ENCODE results near the gene HDAC7.

The HDAC7 gene

GRCh38 chr12:47794679-47795078 is 25.0 kb downstream of the HDAC7 start:
- CTCF ChIA-PET = no interaction called here
- TF ChIP-seq PKNOX1 (IDR thresholded peaks at IDR 0.05) = no peak
- no peak for TF ChIP-seq NFRKB (IDR thresholded peaks at IDR 0.05)
- no peak for TF ChIP-seq SUZ12 (IDR thresholded peaks at IDR 0.05)
- TF ChIP-seq ELF4 (IDR thresholded peaks at IDR 0.05) = no peak
- no peak for TF ChIP-seq HDGF (IDR thresholded peaks at IDR 0.05; ENCODE audit: borderline replicate concordance)
- TF ChIP-seq FOXA1 (IDR thresholded peaks at IDR 0.05) = no peak
- no peak for TF ChIP-seq BHLHE40 (IDR thresholded peaks at IDR 0.05; ENCODE audit: borderline replicate concordance)
- TF ChIP-seq TARDBP (IDR thresholded peaks at IDR 0.05) = no peak
- TF ChIP-seq FOXK2 (IDR thresholded peaks at IDR 0.05) = no peak
- TF ChIP-seq LEF1 (IDR thresholded peaks at IDR 0.05; ENCODE audit: borderline replicate concordance) = no peak
- TF ChIP-seq FOXM1 (IDR thresholded peaks at IDR 0.05; ENCODE audit: borderline replicate concordance) = no peak
- POLR2A ChIA-PET = no interaction called here
- DNase-seq (ENCODE audit: extremely low spot score) = no peak

GRCh38 chr12:47793015-47793681 is 26.6 kb downstream of the HDAC7 start:
- POLR2A ChIA-PET = no interaction called here
- CTCF ChIA-PET = interaction anchor here (1.1 to 1.2 kb wide), 2 partner anchors 15 to 45 kb away, joined by 3 to 4 read pairs; no protein-coding TSS in a partner anchor
- no peak for TF ChIP-seq L3MBTL2 (conservative IDR thresholded peaks at IDR 0.05)
- no peak for TF ChIP-seq ARNT (IDR thresholded peaks at IDR 0.05)
- TF ChIP-seq FOXM1 (IDR thresholded peaks at IDR 0.05; ENCODE audit: borderline replicate concordance) = no peak
- no peak for TF ChIP-seq HDGF (IDR thresholded peaks at IDR 0.05; ENCODE audit: borderline replicate concordance)
- no peak for TF ChIP-seq BHLHE40 (IDR thresholded peaks at IDR 0.05; ENCODE audit: borderline replicate concordance)
- TF ChIP-seq SUZ12 (IDR thresholded peaks at IDR 0.05) = no peak
- TF ChIP-seq FOXK2 (IDR thresholded peaks at IDR 0.05) = no peak
- TF ChIP-seq ELF4 (IDR thresholded peaks at IDR 0.05) = no peak
- TF ChIP-seq LEF1 (IDR thresholded peaks at IDR 0.05; ENCODE audit: borderline replicate concordance) = no peak
- no peak for TF ChIP-seq SP1 (IDR thresholded peaks at IDR 0.05)
- DNase-seq (ENCODE audit: extremely low spot score) = no peak

- CTCF ChIA-PET = interaction anchor here (1.2 kb wide), 1 partner anchor 13 kb away, joined by 3 read pairs; no protein-coding TSS in a partner anchor
- TF ChIP-seq CTBP1 (IDR thresholded peaks at IDR 0.05; ENCODE audit: borderline replicate concordance) (no peak), SP1 (IDR thresholded peaks at IDR 0.05) (no peak)
- DNase-seq (ENCODE audit: extremely low spot score) = no peak
- POLR2A ChIA-PET = no interaction called here
Observed at GRCh38 chr12:47791874-47792273, 27.8 kb downstream of the HDAC7 start.

GRCh38 chr12:47791351-47791746 is 28.4 kb downstream of the HDAC7 start:
- DNase-seq (ENCODE audit: extremely low spot score) = no peak
- ChIA-PET CTCF (interaction anchor here (3.7 kb wide), 1 partner anchor 47 kb away, joined by 27 read pairs; no protein-coding TSS in a partner anchor), POLR2A (no interaction called here)
- no peak for TF ChIP-seq ZNF384 (IDR thresholded peaks at IDR 0.05)
- no peak for TF ChIP-seq ARNT (IDR thresholded peaks at IDR 0.05)
- no peak for TF ChIP-seq TARDBP (IDR thresholded peaks at IDR 0.05)
- no peak for TF ChIP-seq ELF4 (IDR thresholded peaks at IDR 0.05)
- TF ChIP-seq PKNOX1 (IDR thresholded peaks at IDR 0.05) = no peak
- no peak for TF ChIP-seq CTBP1 (IDR thresholded peaks at IDR 0.05; ENCODE audit: borderline replicate concordance)
- no peak for TF ChIP-seq LEF1 (IDR thresholded peaks at IDR 0.05; ENCODE audit: borderline replicate concordance)
- TF ChIP-seq BHLHE40 (IDR thresholded peaks at IDR 0.05; ENCODE audit: borderline replicate concordance) = no peak
- TF ChIP-seq L3MBTL2 (conservative IDR thresholded peaks at IDR 0.05) = no peak
- no peak for TF ChIP-seq NFRKB (IDR thresholded peaks at IDR 0.05)
- TF ChIP-seq SP1 (IDR thresholded peaks at IDR 0.05) = no peak

GRCh38 chr12:47790676-47791350 is 28.9 kb downstream of the HDAC7 start:
- no peak for DNase-seq (ENCODE audit: extremely low spot score)
- TF ChIP-seq NFRKB (IDR thresholded peaks at IDR 0.05) = no peak
- no peak for TF ChIP-seq ZNF384 (IDR thresholded peaks at IDR 0.05)
- TF ChIP-seq PKNOX1 (IDR thresholded peaks at IDR 0.05) = no peak
- no peak for TF ChIP-seq FOXA1 (IDR thresholded peaks at IDR 0.05)
- TF ChIP-seq FOXM1 (IDR thresholded peaks at IDR 0.05; ENCODE audit: borderline replicate concordance) = no peak
- TF ChIP-seq SUZ12 (IDR thresholded peaks at IDR 0.05) = no peak
- no peak for TF ChIP-seq ARNT (IDR thresholded peaks at IDR 0.05)
- TF ChIP-seq TARDBP (IDR thresholded peaks at IDR 0.05) = no peak
- no peak for TF ChIP-seq HDGF (IDR thresholded peaks at IDR 0.05; ENCODE audit: borderline replicate concordance)
- no peak for TF ChIP-seq LEF1 (IDR thresholded peaks at IDR 0.05; ENCODE audit: borderline replicate concordance)
- no peak for TF ChIP-seq ELF4 (IDR thresholded peaks at IDR 0.05)
- TF ChIP-seq FOXK2 (IDR thresholded peaks at IDR 0.05) = no peak
- TF ChIP-seq BHLHE40 (IDR thresholded peaks at IDR 0.05; ENCODE audit: borderline replicate concordance) = no peak
- no peak for TF ChIP-seq CTBP1 (IDR thresholded peaks at IDR 0.05; ENCODE audit: borderline replicate concordance)
- TF ChIP-seq L3MBTL2 (conservative IDR thresholded peaks at IDR 0.05) = no peak
- TF ChIP-seq SP1 (IDR thresholded peaks at IDR 0.05) = no peak
- ChIA-PET POLR2A (interaction anchor here (0.7 kb wide), 1 partner anchor 85 kb away, joined by 3 read pairs; the partner anchor contains the start of gene RPAP3), CTCF (interaction anchor here (0.6 to 3.7 kb wide), 2 partner anchors 11 to 47 kb away, joined by 3 to 27 read pairs; no protein-coding TSS in a partner anchor)
